PC-3 (cell line): ENCODE data around the gene LRRIQ4. TPM values are rescaled to one million over a fixed set of nuclear protein-coding genes. Genes with fewer than 3 reads are reported as not detected.

Experiments used
- ATAC-seq: fragments of 200-7000 bp; cut with Tn5 transposase; 2 replicates; pipeline ENCODE4 v1.9.1; 2020; ENCODE audit warnings: mild to moderate bottlenecking, moderate library complexity
- BruUV-seq: library from RNA; stranded (reverse); fragments of 400-500 nt; replicated peaks from 2 replicates; lab custom pipeline; 2021; lab: Mats Ljungman, UMichigan
- CTCF ChIA-PET: fragments of 300-600 bp; sonication (Branson Sonifier 250); formaldehyde crosslinking; loops from one replicate; lab custom pipeline; 2022; ENCODE audit warnings: antibody characterized with exemption; lab: Charles Lee
- POLR2A ChIA-PET: fragments of 300-600 bp; sonication (Branson Sonifier 250); formaldehyde crosslinking; loops from one replicate; lab custom pipeline; 2022; ENCODE audit warnings: antibody characterized with exemption; ENCODE audit not compliant: unreplicated experiment; lab: Charles Lee
- DNase-seq: peaks from one replicate; pipeline ENCODE4 v3.0.0-alpha.2; 2015
- H2AFZ ChIP-seq: fragments of 300-600 bp; sonication (generic); 2 replicates; pipeline ENCODE4 v1.6.0; 2016; ENCODE audit warnings: antibody characterized with exemption, low read length
- H3F3A ChIP-seq: fragments of 300-600 bp; sonication (generic); one replicate; pipeline ENCODE4 v1.6.0; 2017; ENCODE audit warnings: antibody characterized with exemption, low read length, control low read depth, mild to moderate bottlenecking; ENCODE audit not compliant: unreplicated experiment
- H3K27ac ChIP-seq: fragments of 300-600 bp; sonication (generic); 2 replicates; pipeline ENCODE4 v1.5.1; 2016; ENCODE audit warnings: mild to moderate bottlenecking, low read length
- H3K27me3 ChIP-seq: fragments of 300-600 bp; sonication (generic); 2 replicates; pipeline ENCODE4 v1.6.1; 2016; ENCODE audit warnings: low read length, mixed read lengths
- H3K36me3 ChIP-seq: fragments of 300-600 bp; sonication (generic); 2 replicates; pipeline ENCODE4 v1.6.1; 2016; ENCODE audit warnings: low read depth, mixed run types, low read length, mixed read lengths
- H3K4me1 ChIP-seq: fragments of 300-600 bp; sonication (generic); 2 replicates; pipeline ENCODE4 v1.5.1; 2016; ENCODE audit warnings: low read length; ENCODE audit not compliant: insufficient read depth
- H3K4me2 ChIP-seq: fragments of 300-600 bp; sonication (generic); 2 replicates; pipeline ENCODE4 v1.6.0; 2016; ENCODE audit warnings: low read length
- H3K4me3 ChIP-seq: fragments of 300-600 bp; sonication (generic); 2 replicates; pipeline ENCODE4 v1.5.1; 2016; ENCODE audit warnings: mild to moderate bottlenecking, low read length, mixed read lengths
- H3K79me2 ChIP-seq: fragments of 300-600 bp; sonication (generic); 2 replicates; pipeline ENCODE4 v1.6.1; 2017; ENCODE audit warnings: low read length, mixed read lengths
- H3K9ac ChIP-seq: fragments of 300-600 bp; sonication (generic); 2 replicates; pipeline ENCODE4 v1.6.0; 2016; ENCODE audit warnings: mild to moderate bottlenecking, low read length
- H3K9me2 ChIP-seq: fragments of 300-600 bp; sonication (generic); replicated peaks from 2 replicates; pipeline ENCODE4 v1.6.1; 2016; ENCODE audit warnings: mixed run types, low read length, mixed read lengths
- H3K9me3 ChIP-seq: fragments of 300-600 bp; sonication (generic); 2 replicates; pipeline ENCODE4 v1.6.1; 2016; ENCODE audit warnings: low read length, mixed read lengths
- H4K20me1 ChIP-seq: fragments of 300-600 bp; sonication (generic); 2 replicates; pipeline ENCODE4 v1.6.1; 2016; ENCODE audit warnings: low read length, mixed read lengths
- CTCF ChIP-seq: fragments of 300-600 bp; sonication (generic); conservative IDR thresholded peaks from 2 replicates; pipeline ENCODE4 v1.5.1; 2017; ENCODE audit warnings: antibody characterized with exemption, low read depth, mild to moderate bottlenecking, low read length
- EZH2 ChIP-seq: fragments of 300-600 bp; sonication (generic); IDR thresholded peaks from one replicate; pipeline ENCODE4 v1.6.1; 2017; ENCODE audit warnings: antibody characterized with exemption, mild to moderate bottlenecking, low read length; ENCODE audit not compliant: unreplicated experiment
- EZH2phosphoT487 ChIP-seq: fragments of 300-600 bp; sonication (generic); IDR thresholded peaks from 2 replicates; pipeline ENCODE4 v1.6.1; 2018; ENCODE audit warnings: mild to moderate bottlenecking, antibody characterized with exemption, low read length, borderline replicate concordance
- intact Hi-C: fragments of 100-400 bp; cut with micrococcal nuclease; formaldehyde crosslinking; loops from 2 replicates; pipeline ENCODE4 v1.9.0; 2023
- total RNA-seq: library from RNA; depleted of rRNA; stranded (reverse); fragments of >200 nt; gene quantifications from 2 replicates; pipeline ENCODE4 v1.2.3, GENCODE V29; 2014

The LRRIQ4 gene
- total RNA-seq, 1 experiment from 2014 or later: not detected

GRCh38 chr3:169777822-169778221 lies 34.8 kb upstream of the LRRIQ4 start:
- Histone ChIP-seq H3K4me2 (no peak overlapping the region), H3F3A (no peaks in the 10 kb centered on the region), H3K9me2 (no peaks in the 10 kb centered on the region), H3K79me2 (peaks cover 32% of the 10 kb centered on the region), H3K4me3 (no peak overlapping the region), H3K9me3 (no peaks in the 10 kb centered on the region), H3K36me3 (peaks cover 61% of the 10 kb centered on the region), H2AFZ (no peak overlapping the region), H4K20me1 (no peaks in the 10 kb centered on the region), H3K27me3 (no peaks in the 10 kb centered on the region), H3K9ac (no peak overlapping the region), H3K27ac (no peak overlapping the region), H3K4me1 (peaks cover 16% of the 10 kb centered on the region)
- CTCF ChIA-PET: no interaction called here
- no peak for DNase-seq
- BruUV-seq: no TSS peak
- TF ChIP-seq CTCF: no peak
- no peak for TF ChIP-seq EZH2phosphoT487
- no peak for TF ChIP-seq EZH2
- no peak for ATAC-seq
- POLR2A ChIA-PET: no interaction called here
- intact Hi-C loops: no loop called here

- BruUV-seq: no TSS peak
- POLR2A ChIA-PET: no interaction called here
- no peaks in the 10 kb centered on the region for H3F3A ChIP-seq
- H3K27me3 ChIP-seq: no peaks in the 10 kb centered on the region
- TF ChIP-seq CTCF: no peak
- no peak for TF ChIP-seq EZH2phosphoT487
- H4K20me1 ChIP-seq: no peaks in the 10 kb centered on the region
- no peak for ATAC-seq
- no peaks in the 10 kb centered on the region for H3K4me1 ChIP-seq
- no peak overlapping the region for H3K9ac ChIP-seq
- no peaks in the 10 kb centered on the region for H3K9me2 ChIP-seq
- H3K4me2 ChIP-seq: no peak overlapping the region
- H3K27ac ChIP-seq: no peak overlapping the region
- H3K79me2 ChIP-seq: peaks cover 7% of the 10 kb centered on the region
- H2AFZ ChIP-seq: no peak overlapping the region
- H3K9me3 ChIP-seq: no peaks in the 10 kb centered on the region
- CTCF ChIA-PET: no interaction called here
- H3K36me3 ChIP-seq: peaks cover 68% of the 10 kb centered on the region
- DNase-seq: no peak
- intact Hi-C loops: no loop called here
- no peak overlapping the region for H3K4me3 ChIP-seq
Measured at GRCh38 chr3:169780742-169781141, 31.9 kb upstream of the LRRIQ4 start.

GRCh38 chr3:169781209-169781855 lies 31.3 kb upstream of the LRRIQ4 start:
- Histone ChIP-seq H2AFZ (no peak overlapping the region), H3K9ac (no peak overlapping the region), H3K27ac (no peak overlapping the region), H3K4me3 (no peak overlapping the region), H3F3A (no peaks in the 10 kb centered on the region), H3K79me2 (peaks cover 2% of the 10 kb centered on the region), H3K4me1 (no peaks in the 10 kb centered on the region), H3K4me2 (no peak overlapping the region), H3K9me2 (no peaks in the 10 kb centered on the region), H3K9me3 (no peaks in the 10 kb centered on the region), H4K20me1 (no peaks in the 10 kb centered on the region), H3K27me3 (no peaks in the 10 kb centered on the region), H3K36me3 (peaks cover 70% of the 10 kb centered on the region)
- BruUV-seq: no TSS peak
- DNase-seq (no peak), ATAC-seq (no peak)
- intact Hi-C loops: no loop called here
- no peak for TF ChIP-seq CTCF
- TF ChIP-seq EZH2: no peak
- TF ChIP-seq EZH2phosphoT487: no peak
- POLR2A ChIA-PET: no interaction called here
- CTCF ChIA-PET: no interaction called here
